ENCODE results near the gene FAM3D. TPM values are rescaled to one million over a fixed set of nuclear protein-coding genes. Genes with fewer than 3 reads are reported as not detected.

Gene FAM3D
- polyA plus RNA-seq, 2 donors = 316 to 493 TPM

DNA sequence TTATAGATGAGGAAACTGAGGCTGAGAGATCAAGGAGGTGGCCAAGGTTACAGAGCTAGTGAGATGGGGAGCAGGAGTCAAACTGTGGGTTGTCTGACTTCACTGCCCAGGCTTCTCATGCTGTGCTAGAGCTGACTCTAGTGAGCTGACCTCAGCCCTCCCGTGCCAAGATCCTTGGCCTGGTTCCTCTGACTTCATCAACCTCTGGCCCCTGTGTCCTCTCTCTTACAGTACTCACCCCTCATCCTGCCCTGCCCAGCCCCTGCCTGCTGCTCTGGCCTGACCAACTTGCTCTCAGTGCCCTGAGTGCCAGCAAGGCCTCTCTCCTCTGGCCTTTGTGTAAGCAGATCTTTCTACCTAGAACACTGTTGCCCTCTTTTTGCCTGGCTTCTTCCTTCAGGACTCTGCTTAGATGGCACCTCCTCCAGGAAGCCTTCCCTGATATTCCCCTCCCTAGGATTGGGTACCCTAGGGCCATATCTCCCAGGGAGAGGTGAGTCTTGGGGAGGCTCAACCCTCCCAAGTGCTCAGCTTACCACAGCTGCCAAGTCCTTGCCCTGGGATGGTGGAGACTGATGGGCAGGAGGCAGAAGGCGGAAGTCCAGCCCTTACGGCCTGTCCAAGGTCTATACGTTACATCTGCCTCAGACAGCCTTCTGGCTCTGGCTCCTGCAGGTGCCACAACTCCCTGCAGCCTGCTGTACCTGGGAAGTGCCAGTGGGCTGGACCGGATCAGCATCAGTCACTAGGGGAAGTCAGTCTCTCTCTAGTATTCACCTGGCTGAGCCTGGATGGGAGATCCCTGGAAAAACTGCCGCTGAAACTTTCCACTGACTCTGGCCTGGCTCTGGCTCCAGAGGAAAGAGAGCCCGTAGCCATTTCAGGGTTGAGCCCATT is 53.1 kb downstream of the FAM3D start:
- Histone ChIP-seq H3K4me3 (ENCODE audit: low read depth in 1 of 2, low read length in 2 of 2) (no peak overlapping the region), H3K4me1 (ENCODE audit: control insufficient read depth in 2 of 2, insufficient read depth in 2 of 2, low read length in 1 of 2) (peaks cover 2 to 4% of the 10 kb centered on the region in 2 donors), H3K9me3 (ENCODE audit: control insufficient read depth in 2 of 2, insufficient read depth in 1 of 2, low read depth in 1 of 2, low read length in 1 of 2) (no peaks in the 10 kb centered on the region), H3K27me3 (ENCODE audit: control insufficient read depth in 1 of 2, insufficient read depth in 2 of 2, low read length in 2 of 2) (no peaks in the 10 kb centered on the region), H3K27ac (ENCODE audit: low read depth in 2 of 2, low read length in 1 of 2) (no peak overlapping the region), H3K36me3 (ENCODE audit: control insufficient read depth in 2 of 2, insufficient read depth in 2 of 2, low read length in 1 of 2) (no peaks in the 10 kb centered on the region)
- 80 to 88% methylated on average over 7 of the region's 7 CpGs for WGBS, 2 donors

- WGBS, 2 donors = 81% methylated on average over 9 of the region's 9 CpGs
- no peak overlapping the region for H3K27ac ChIP-seq (ENCODE audit: low read depth in 2 of 2, low read length in 1 of 2)
- H3K27me3 ChIP-seq (ENCODE audit: control insufficient read depth in 1 of 2, insufficient read depth in 2 of 2, low read length in 2 of 2) = no peaks in the 10 kb centered on the region
Measured at GRCh38 chr3:58612830-58613229, 53.7 kb downstream of the FAM3D start.

GRCh38 chr3:58609990-58610389 is 56.6 kb downstream of the FAM3D start:
- Histone ChIP-seq H3K4me1 (ENCODE audit: control insufficient read depth in 2 of 2, insufficient read depth in 2 of 2, low read length in 1 of 2) (peaks cover 2 to 6% of the 10 kb centered on the region in 2 donors), H3K36me3 (ENCODE audit: control insufficient read depth in 2 of 2, insufficient read depth in 2 of 2, low read length in 1 of 2) (no peaks in the 10 kb centered on the region), H3K9me3 (ENCODE audit: control insufficient read depth in 2 of 2, insufficient read depth in 1 of 2, low read depth in 1 of 2, low read length in 1 of 2) (no peaks in the 10 kb centered on the region), H3K27me3 (ENCODE audit: control insufficient read depth in 1 of 2, insufficient read depth in 2 of 2, low read length in 2 of 2) (no peaks in the 10 kb centered on the region), H3K27ac (ENCODE audit: low read depth in 2 of 2, low read length in 1 of 2) (no peak overlapping the region), H3K4me3 (ENCODE audit: low read depth in 1 of 2, low read length in 2 of 2) (no peak overlapping the region)
- 81 to 90% methylated on average over 7 of the region's 7 CpGs for WGBS, 2 donors

More at GRCh38 chr3:58612830-58613229, 53.7 kb downstream of the FAM3D start:
- no peaks in the 10 kb centered on the region for H3K36me3 ChIP-seq (ENCODE audit: control insufficient read depth in 2 of 2, insufficient read depth in 2 of 2, low read length in 1 of 2)
- no peaks in the 10 kb centered on the region for H3K9me3 ChIP-seq (ENCODE audit: control insufficient read depth in 2 of 2, insufficient read depth in 1 of 2, low read depth in 1 of 2, low read length in 1 of 2)
- peaks cover 2 to 6% of the 10 kb centered on the region in 2 donors for H3K4me1 ChIP-seq (ENCODE audit: control insufficient read depth in 2 of 2, insufficient read depth in 2 of 2, low read length in 1 of 2)
- no peak overlapping the region for H3K4me3 ChIP-seq (ENCODE audit: low read depth in 1 of 2, low read length in 2 of 2)

- Histone ChIP-seq H3K27ac (ENCODE audit: low read depth in 2 of 2, low read length in 1 of 2) (peak overlapping the region; percentile 8 to 16), H3K4me3 (ENCODE audit: low read depth in 1 of 2, low read length in 2 of 2) (no peak overlapping the region), H3K9me3 (ENCODE audit: control insufficient read depth in 2 of 2, insufficient read depth in 1 of 2, low read depth in 1 of 2, low read length in 1 of 2) (peaks cover 0 to 2% of the 10 kb centered on the region in 2 donors), H3K36me3 (ENCODE audit: control insufficient read depth in 2 of 2, insufficient read depth in 2 of 2, low read length in 1 of 2) (no peaks in the 10 kb centered on the region), H3K4me1 (ENCODE audit: control insufficient read depth in 2 of 2, insufficient read depth in 2 of 2, low read length in 1 of 2) (peaks cover 2 to 8% of the 10 kb centered on the region in 2 donors), H3K27me3 (ENCODE audit: control insufficient read depth in 1 of 2, insufficient read depth in 2 of 2, low read length in 2 of 2) (no peaks in the 10 kb centered on the region)
- 44 to 61% methylated on average over 5 of the region's 5 CpGs for WGBS, 2 donors
Measured at GRCh38 chr3:58608648-58609047, 57.9 kb downstream of the FAM3D start.

- H3K36me3 ChIP-seq (ENCODE audit: control insufficient read depth in 2 of 2, insufficient read depth in 2 of 2, low read length in 1 of 2) = no peaks in the 10 kb centered on the region
- H3K4me1 ChIP-seq (ENCODE audit: control insufficient read depth in 2 of 2, insufficient read depth in 2 of 2, low read length in 1 of 2) = peaks cover 2 to 8% of the 10 kb centered on the region in 2 donors
- H3K4me3 ChIP-seq (ENCODE audit: low read depth in 1 of 2, low read length in 2 of 2) = no peak overlapping the region
- H3K27me3 ChIP-seq (ENCODE audit: control insufficient read depth in 1 of 2, insufficient read depth in 2 of 2, low read length in 2 of 2) = no peaks in the 10 kb centered on the region
- peaks cover 0 to 2% of the 10 kb centered on the region in 2 donors for H3K9me3 ChIP-seq (ENCODE audit: control insufficient read depth in 2 of 2, insufficient read depth in 1 of 2, low read depth in 1 of 2, low read length in 1 of 2)
- H3K27ac ChIP-seq (ENCODE audit: low read depth in 2 of 2, low read length in 1 of 2) = peak overlapping the region in 1 of 2 donors; percentile 2
- 63 to 72% methylated on average over 4 of the region's 4 CpGs for WGBS, 2 donors
Measured at GRCh38 chr3:58607816-58608215, 58.8 kb downstream of the FAM3D start.

DNA sequence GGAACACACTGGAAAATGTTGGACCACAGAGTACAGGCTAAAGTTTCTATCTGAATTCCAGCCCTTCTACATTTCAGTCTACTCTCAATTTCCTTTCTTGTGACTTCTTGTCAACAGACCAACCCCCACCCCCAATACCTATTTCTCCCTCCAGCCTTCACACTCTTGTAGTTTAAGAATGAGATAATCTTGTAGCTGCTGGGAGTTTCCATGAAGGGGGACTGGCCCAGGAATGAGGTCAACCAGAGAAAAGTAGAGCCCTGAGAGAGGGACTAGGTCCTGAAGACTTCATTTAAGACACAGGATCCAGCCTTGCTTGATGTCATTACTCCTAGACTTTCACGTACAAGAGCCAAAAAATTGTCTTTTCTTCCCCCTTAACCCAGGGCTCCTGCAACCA is 59.9 kb downstream of the FAM3D start:
- no peak overlapping the region for H3K27ac ChIP-seq (ENCODE audit: low read depth in 2 of 2, low read length in 1 of 2)
- peaks cover 2 to 8% of the 10 kb centered on the region in 2 donors for H3K4me1 ChIP-seq (ENCODE audit: control insufficient read depth in 2 of 2, insufficient read depth in 2 of 2, low read length in 1 of 2)
- H3K36me3 ChIP-seq (ENCODE audit: control insufficient read depth in 2 of 2, insufficient read depth in 2 of 2, low read length in 1 of 2) = no peaks in the 10 kb centered on the region
- H3K27me3 ChIP-seq (ENCODE audit: control insufficient read depth in 1 of 2, insufficient read depth in 2 of 2, low read length in 2 of 2) = no peaks in the 10 kb centered on the region
- peaks cover 0 to 2% of the 10 kb centered on the region in 2 donors for H3K9me3 ChIP-seq (ENCODE audit: control insufficient read depth in 2 of 2, insufficient read depth in 1 of 2, low read depth in 1 of 2, low read length in 1 of 2)
- 73 to 83% methylated on average over 1 of the region's 1 CpG for WGBS, 2 donors
- no peak overlapping the region for H3K4me3 ChIP-seq (ENCODE audit: low read depth in 1 of 2, low read length in 2 of 2)

GRCh38 chr3:58604031-58604430 is 62.5 kb downstream of the FAM3D start:
- 64 to 69% methylated on average over 6 of the region's 6 CpGs for WGBS, 2 donors

GRCh38 chr3:58603606-58604005 is 63.0 kb downstream of the FAM3D start:
- Histone ChIP-seq H3K4me1 (ENCODE audit: control insufficient read depth in 2 of 2, insufficient read depth in 2 of 2, low read length in 1 of 2) (peaks cover 0 to 4% of the 10 kb centered on the region in 2 donors), H3K27ac (ENCODE audit: low read depth in 2 of 2, low read length in 1 of 2) (no peak overlapping the region), H3K27me3 (ENCODE audit: control insufficient read depth in 1 of 2, insufficient read depth in 2 of 2, low read length in 2 of 2) (no peaks in the 10 kb centered on the region), H3K36me3 (ENCODE audit: control insufficient read depth in 2 of 2, insufficient read depth in 2 of 2, low read length in 1 of 2) (no peaks in the 10 kb centered on the region), H3K9me3 (ENCODE audit: control insufficient read depth in 2 of 2, insufficient read depth in 1 of 2, low read depth in 1 of 2, low read length in 1 of 2) (peaks cover 0 to 2% of the 10 kb centered on the region in 2 donors), H3K4me3 (ENCODE audit: low read depth in 1 of 2, low read length in 2 of 2) (no peak overlapping the region)

More at GRCh38 chr3:58604031-58604430, 62.5 kb downstream of the FAM3D start:
- Histone ChIP-seq H3K4me3 (ENCODE audit: low read depth in 1 of 2, low read length in 2 of 2) (no peak overlapping the region), H3K9me3 (ENCODE audit: control insufficient read depth in 2 of 2, insufficient read depth in 1 of 2, low read depth in 1 of 2, low read length in 1 of 2) (peaks cover 0 to 2% of the 10 kb centered on the region in 2 donors), H3K4me1 (ENCODE audit: control insufficient read depth in 2 of 2, insufficient read depth in 2 of 2, low read length in 1 of 2) (peaks cover 2 to 8% of the 10 kb centered on the region in 2 donors), H3K27me3 (ENCODE audit: control insufficient read depth in 1 of 2, insufficient read depth in 2 of 2, low read length in 2 of 2) (no peaks in the 10 kb centered on the region), H3K36me3 (ENCODE audit: control insufficient read depth in 2 of 2, insufficient read depth in 2 of 2, low read length in 1 of 2) (no peaks in the 10 kb centered on the region), H3K27ac (ENCODE audit: low read depth in 2 of 2, low read length in 1 of 2) (no peak overlapping the region)

DNA sequence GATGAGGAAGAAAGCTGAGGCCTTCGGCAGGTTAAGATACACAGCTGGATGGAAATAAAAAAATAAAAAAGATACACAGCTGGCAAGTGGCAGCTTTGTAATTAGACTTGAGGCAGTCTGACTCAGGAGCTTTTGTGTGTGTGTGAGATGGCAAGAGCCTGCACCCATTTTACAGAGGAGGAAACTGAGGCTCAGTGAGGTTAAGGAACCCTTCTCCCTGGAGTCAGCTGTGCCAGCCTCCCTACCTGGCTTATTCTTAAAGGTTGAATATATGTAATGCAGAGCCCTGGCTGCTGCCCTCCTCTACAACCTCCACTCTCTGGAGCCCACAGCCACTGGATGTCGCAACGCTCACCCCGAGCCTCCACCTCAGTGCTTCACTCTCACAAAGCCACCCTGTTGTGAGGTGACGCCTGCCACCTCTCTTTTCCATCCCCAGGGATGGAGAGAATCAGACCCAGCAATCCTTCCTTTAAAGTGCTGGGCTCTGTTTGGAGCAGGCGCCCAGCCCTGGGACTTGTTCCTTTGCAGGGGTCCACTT is 68.7 kb downstream of the FAM3D start:
- Histone ChIP-seq H3K9me3 (ENCODE audit: control insufficient read depth in 2 of 2, insufficient read depth in 1 of 2, low read depth in 1 of 2, low read length in 1 of 2) (no peaks in the 10 kb centered on the region), H3K4me1 (ENCODE audit: control insufficient read depth in 2 of 2, insufficient read depth in 2 of 2, low read length in 1 of 2) (no peaks in the 10 kb centered on the region), H3K4me3 (ENCODE audit: low read depth in 1 of 2, low read length in 2 of 2) (no peak overlapping the region), H3K27ac (ENCODE audit: low read depth in 2 of 2, low read length in 1 of 2) (no peak overlapping the region), H3K27me3 (ENCODE audit: control insufficient read depth in 1 of 2, insufficient read depth in 2 of 2, low read length in 2 of 2) (no peaks in the 10 kb centered on the region), H3K36me3 (ENCODE audit: control insufficient read depth in 2 of 2, insufficient read depth in 2 of 2, low read length in 1 of 2) (no peaks in the 10 kb centered on the region)
- 88 to 94% methylated on average over 6 of the region's 6 CpGs for whole genome bisulfite sequencing, 2 donors

Data from esophagus (tissue), 2 donors.